Bronchial epithelial cell (primary cell): ENCODE results near the gene B4GALNT2. TPM values are rescaled to one million over a fixed set of nuclear protein-coding genes. Genes with fewer than 3 reads are reported as not detected.
A peak's percentile ranks its signal among the peaks of the same experiment; 100 is the strongest.

Source experiments
- DNase-seq: peaks from one replicate; pipeline ENCODE4 v3.0.0-alpha.2; 2010; ENCODE audit warnings: low read depth
- FAIRE-seq: peaks from 2 replicates; lab custom pipeline; 2011; peaks lifted over from hg19 to GRCh38; lab: Jason Lieb, UNC
- H3K27me3 ChIP-seq: 2 replicates; pipeline ENCODE4 v1.5.1; 2011; ENCODE audit warnings: low read length; ENCODE audit not compliant: control insufficient read depth, insufficient read depth
- H3K36me3 ChIP-seq: 2 replicates; pipeline ENCODE4 v1.5.1; 2011; ENCODE audit warnings: low read length; ENCODE audit not compliant: control insufficient read depth, insufficient read depth
- H3K4me3 ChIP-seq: 2 replicates; pipeline ENCODE4 v1.5.1; 2011; ENCODE audit warnings: mild to moderate bottlenecking, low read depth, low read length, control low read depth
- total RNA-seq: library from RNA; depleted of rRNA; stranded (reverse); fragments of >200 nt; gene quantifications from 2 replicates; pipeline ENCODE4 v1.2.1, GENCODE V29; 2014
- TF ChIP-seq, protein P1 (sequence below): IDR thresholded peaks from 2 replicates; pipeline ENCODE4 v1.5.1; 2011; ENCODE audit warnings: mild to moderate bottlenecking, moderate library complexity, low read length, control low read depth, inconsistent platforms; ENCODE audit not compliant: insufficient read depth, severe bottlenecking

The B4GALNT2 gene
- total RNA-seq, 1 donor from 2014 or later, result 4.2 TPM

DNA sequence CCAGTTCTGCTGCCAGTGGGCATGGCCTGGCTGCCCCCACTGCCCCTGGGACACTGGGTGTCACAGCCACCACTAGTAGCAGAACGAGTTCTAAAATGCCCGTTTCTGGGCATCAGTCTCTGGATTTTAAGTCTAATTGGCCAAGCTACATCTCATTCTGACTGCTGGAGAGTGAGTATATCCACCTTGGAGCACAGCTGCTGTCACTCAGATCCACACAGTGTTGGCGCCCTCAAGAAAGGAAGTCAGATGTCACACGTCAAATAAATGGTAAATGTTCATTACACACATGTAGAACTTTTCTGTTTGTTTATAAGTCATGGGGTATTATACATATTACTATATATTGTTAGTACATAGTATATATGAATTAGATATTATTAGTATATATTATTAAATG lies 58.4 kb downstream of the B4GALNT2 start:
- TF ChIP-seq, protein P1, sequence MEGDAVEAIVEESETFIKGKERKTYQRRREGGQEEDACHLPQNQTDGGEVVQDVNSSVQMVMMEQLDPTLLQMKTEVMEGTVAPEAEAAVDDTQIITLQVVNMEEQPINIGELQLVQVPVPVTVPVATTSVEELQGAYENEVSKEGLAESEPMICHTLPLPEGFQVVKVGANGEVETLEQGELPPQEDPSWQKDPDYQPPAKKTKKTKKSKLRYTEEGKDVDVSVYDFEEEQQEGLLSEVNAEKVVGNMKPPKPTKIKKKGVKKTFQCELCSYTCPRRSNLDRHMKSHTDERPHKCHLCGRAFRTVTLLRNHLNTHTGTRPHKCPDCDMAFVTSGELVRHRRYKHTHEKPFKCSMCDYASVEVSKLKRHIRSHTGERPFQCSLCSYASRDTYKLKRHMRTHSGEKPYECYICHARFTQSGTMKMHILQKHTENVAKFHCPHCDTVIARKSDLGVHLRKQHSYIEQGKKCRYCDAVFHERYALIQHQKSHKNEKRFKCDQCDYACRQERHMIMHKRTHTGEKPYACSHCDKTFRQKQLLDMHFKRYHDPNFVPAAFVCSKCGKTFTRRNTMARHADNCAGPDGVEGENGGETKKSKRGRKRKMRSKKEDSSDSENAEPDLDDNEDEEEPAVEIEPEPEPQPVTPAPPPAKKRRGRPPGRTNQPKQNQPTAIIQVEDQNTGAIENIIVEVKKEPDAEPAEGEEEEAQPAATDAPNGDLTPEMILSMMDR, result no peak
- no peaks in the 10 kb centered on the region for H3K27me3 ChIP-seq
- no peaks in the 10 kb centered on the region for H3K36me3 ChIP-seq
- H3K4me3 ChIP-seq, result no peak overlapping the region
- DNase-seq, result no peak
- no peak for FAIRE-seq

DNA sequence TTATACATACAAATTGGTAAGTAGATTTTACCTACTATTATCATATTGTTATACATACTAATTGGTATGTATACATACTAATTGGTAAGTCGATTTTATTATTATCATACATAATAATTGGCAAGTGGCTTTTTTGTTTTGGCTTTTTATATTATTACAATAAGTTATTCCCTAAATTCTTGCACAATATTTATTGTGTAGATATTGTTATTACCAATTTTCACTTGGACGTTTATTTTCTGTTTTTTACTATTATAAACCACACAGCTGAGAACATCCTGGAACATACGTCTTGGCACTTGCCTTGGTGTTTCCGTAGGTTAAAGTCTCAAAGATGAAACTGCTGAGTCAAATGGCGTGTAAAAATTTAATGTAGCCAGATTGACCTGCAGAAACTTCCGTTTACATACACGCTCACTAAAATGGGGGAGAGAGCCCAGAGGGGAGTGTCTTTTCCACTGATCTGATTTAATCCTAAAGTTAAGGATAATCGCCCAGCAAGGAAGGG lies 58.9 kb downstream of the B4GALNT2 start:
- DNase-seq (no peak), FAIRE-seq (no peak)
- TF ChIP-seq, protein P1, result no peak
- H3K36me3 ChIP-seq, result no peaks in the 10 kb centered on the region
- H3K4me3 ChIP-seq, result peak overlapping the region; percentile 70
- no peaks in the 10 kb centered on the region for H3K27me3 ChIP-seq

DNA sequence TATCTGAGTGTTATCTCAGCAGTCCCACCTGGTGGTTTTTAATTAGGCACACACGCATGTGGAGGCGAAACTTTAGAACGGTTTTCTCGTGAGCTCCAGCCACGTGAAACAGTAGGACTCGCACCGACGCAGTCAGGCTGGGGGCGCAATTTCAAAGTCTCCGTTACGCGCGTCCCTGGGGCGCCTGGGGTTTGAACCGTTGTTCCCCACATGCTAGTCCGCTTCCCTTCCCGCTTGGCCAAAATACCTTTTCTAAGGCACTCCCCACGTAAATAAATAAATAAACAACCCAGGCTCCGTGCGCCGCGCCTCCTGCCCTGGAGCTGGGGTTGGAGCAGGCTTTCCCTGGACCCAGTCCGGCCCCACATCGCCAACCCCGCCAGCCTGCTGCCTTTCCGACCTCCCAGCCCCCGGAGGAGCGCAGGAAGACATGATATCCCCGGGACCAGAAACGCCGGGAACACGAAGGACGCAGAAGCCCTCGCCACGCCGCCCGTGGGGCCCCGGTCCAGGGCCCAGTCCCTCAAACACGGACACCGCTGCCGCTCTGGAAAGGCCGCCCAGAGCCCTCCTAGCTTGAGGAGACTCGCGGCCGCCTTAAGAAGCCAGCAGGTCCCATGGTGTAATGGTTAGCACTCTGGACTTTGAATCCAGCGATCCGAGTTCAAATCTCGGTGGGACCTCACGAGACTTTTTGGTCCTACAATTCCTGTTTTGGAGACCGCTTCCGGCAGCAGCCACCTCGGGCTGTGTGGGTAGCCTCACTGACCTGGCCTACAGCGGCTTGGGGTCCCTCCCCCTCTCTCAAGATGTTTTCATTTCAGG lies 59.6 kb downstream of the B4GALNT2 start:
- peak; percentile 78 for DNase-seq
- Histone ChIP-seq H3K27me3 (no peaks in the 10 kb centered on the region), H3K4me3 (peak overlapping the region; percentile 70), H3K36me3 (no peaks in the 10 kb centered on the region)
- FAIRE-seq, result no peak
- TF ChIP-seq, protein P1, result peak; percentile 45

DNA sequence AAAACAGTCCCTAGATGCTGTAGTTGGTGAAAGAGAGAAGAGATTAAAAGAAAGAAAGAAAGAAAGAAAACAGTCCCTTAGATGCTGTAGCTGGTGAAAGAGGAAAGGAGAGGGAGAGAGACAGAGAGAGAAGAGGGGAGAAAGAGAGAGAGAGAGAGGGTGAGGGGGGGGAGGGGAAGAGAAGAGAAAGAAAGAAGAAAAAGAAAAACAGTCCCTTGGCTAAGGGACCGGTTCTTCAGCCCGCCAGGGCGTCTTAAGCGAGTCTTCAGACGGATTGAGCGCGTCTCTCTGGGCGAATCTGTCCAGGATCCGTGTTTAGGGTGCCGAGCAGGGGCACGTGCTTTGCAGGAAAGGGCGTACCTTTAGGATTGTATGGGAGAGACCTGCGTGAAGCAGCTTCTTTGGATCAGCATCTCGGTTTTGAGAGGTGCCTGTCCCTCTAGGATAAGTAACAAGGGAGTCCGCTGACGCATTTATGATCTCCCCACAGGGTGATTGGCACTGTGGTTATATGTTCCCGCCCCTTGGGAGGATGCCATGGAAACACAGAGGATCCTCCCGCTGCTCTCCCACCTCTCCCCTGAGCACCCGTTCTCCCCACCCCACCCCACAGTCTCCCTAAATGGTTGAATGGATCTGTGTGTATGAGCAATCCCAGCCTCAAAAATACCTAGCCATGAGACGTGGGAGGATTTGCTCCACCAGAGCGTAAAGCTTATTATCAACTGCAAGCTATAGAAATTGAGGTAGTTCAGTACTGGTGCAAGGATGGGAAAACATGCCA lies 61.1 kb downstream of the B4GALNT2 start:
- no peaks in the 10 kb centered on the region for H3K27me3 ChIP-seq
- FAIRE-seq, result no peak
- TF ChIP-seq, protein P1, result no peak

DNA sequence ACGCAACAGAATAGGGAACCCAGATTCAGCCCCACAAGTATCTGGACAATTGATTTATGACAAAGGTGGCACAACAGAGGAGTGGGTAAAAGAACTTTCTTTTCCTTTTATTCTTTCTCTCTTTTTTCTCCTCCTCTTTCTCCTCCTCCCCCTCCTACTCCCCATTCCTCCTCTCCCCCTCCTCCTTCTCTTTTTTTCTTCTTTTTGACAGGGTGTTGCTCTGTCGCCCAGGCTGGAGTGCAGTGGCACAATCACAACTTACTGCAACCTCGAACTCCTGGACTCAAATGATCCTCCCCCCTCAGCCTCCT lies 61.7 kb downstream of the B4GALNT2 start:
- no peak for DNase-seq
- no peak for FAIRE-seq
- TF ChIP-seq, protein P1, result no peak
- Histone ChIP-seq H3K27me3 (no peaks in the 10 kb centered on the region), H3K4me3 (no peak overlapping the region), H3K36me3 (no peaks in the 10 kb centered on the region)

More for the DNA sequence above, 61.1 kb downstream of the B4GALNT2 start:
- peak; percentile 53 for DNase-seq
- peak overlapping the region; percentile 70 for H3K4me3 ChIP-seq
- no peaks in the 10 kb centered on the region for H3K36me3 ChIP-seq
